IPS DF 6.9 (cell line): ENCODE data around the gene ACTA2.
"Not testable (repeated sequence)": the region's sequence is repeated elsewhere in the genome, so short reads cannot be mapped to it uniquely, and the experiment has no call there.

ENCODE experiments used
- DNase-seq: peaks from one replicate; pipeline ENCODE4 v3.0.0-alpha.2; 2013; ENCODE audit warnings: low read depth, low spot score
- H3K27ac ChIP-seq: one replicate; pipeline ENCODE4 v1.5.1; 2013; ENCODE audit warnings: low read length, control low read depth
- H3K27me3 ChIP-seq: 2 replicates; pipeline ENCODE4 v1.6.1; 2013; ENCODE audit warnings: mild to moderate bottlenecking, low read length; ENCODE audit not compliant: control insufficient read depth, insufficient read depth
- H3K36me3 ChIP-seq: 2 replicates; pipeline ENCODE4 v1.6.1; 2013; ENCODE audit warnings: low read length; ENCODE audit not compliant: control insufficient read depth, insufficient read depth
- H3K4me1 ChIP-seq: 2 replicates; pipeline ENCODE4 v1.6.1; 2013; ENCODE audit warnings: low read length; ENCODE audit not compliant: control insufficient read depth, insufficient read depth
- H3K4me3 ChIP-seq: 2 replicates; pipeline ENCODE4 v1.5.1; 2013; ENCODE audit warnings: mild to moderate bottlenecking, low read length
- H3K9me3 ChIP-seq: 2 replicates; pipeline ENCODE4 v1.6.1; 2013; ENCODE audit warnings: low read length, inconsistent platforms; ENCODE audit not compliant: control insufficient read depth, insufficient read depth
- WGBS: extraction: QIAGEN DNeasy Blood & Tissue Kit; methylation state at CpG from one replicate; pipeline ENCODE4 v1.1.7; 2013; ENCODE audit warnings: mixed read lengths, missing lambda C conversion rate; ENCODE audit not compliant: insufficient read length, insufficient coverage; 5-methylcytosine and 5-hydroxymethylcytosine counted together

Gene ACTA2

GRCh38 chr10:88936656-88937055 is 15.9 kb downstream of the ACTA2 start:
- H3K27me3 ChIP-seq, result no peaks in the 10 kb centered on the region
- no peaks in the 10 kb centered on the region for H3K36me3 ChIP-seq
- WGBS, result no CpG with 5 or more reads among the region's 3 CpGs
- H3K27ac ChIP-seq, result no peak overlapping the region
- DNase-seq, result no peak
- H3K4me3 ChIP-seq, result no peak overlapping the region
- no peaks in the 10 kb centered on the region for H3K4me1 ChIP-seq
- H3K9me3 ChIP-seq, result no peaks in the 10 kb centered on the region

GRCh38 chr10:88934900-88935672 is 17.5 kb downstream of the ACTA2 start:
- peak; percentile 73 for DNase-seq
- Histone ChIP-seq H3K36me3 (no peaks in the 10 kb centered on the region), H3K4me1 (no peaks in the 10 kb centered on the region), H3K27ac (no peak overlapping the region), H3K9me3 (no peaks in the 10 kb centered on the region), H3K27me3 (no peaks in the 10 kb centered on the region), H3K4me3 (no peak overlapping the region)
- WGBS, result no CpG with 5 or more reads among the region's 17 CpGs

GRCh38 chr10:88933564-88933963 is 19.0 kb downstream of the ACTA2 start:
- DNase-seq, result no peak
- H3K27me3 ChIP-seq, result no peaks in the 10 kb centered on the region
- no peaks in the 10 kb centered on the region for H3K36me3 ChIP-seq
- no CpG with 5 or more reads among the region's 2 CpGs for WGBS
- H3K4me1 ChIP-seq, result no peaks in the 10 kb centered on the region
- H3K9me3 ChIP-seq, result no peaks in the 10 kb centered on the region
- no peak overlapping the region for H3K4me3 ChIP-seq
- no peak overlapping the region for H3K27ac ChIP-seq

DNA sequence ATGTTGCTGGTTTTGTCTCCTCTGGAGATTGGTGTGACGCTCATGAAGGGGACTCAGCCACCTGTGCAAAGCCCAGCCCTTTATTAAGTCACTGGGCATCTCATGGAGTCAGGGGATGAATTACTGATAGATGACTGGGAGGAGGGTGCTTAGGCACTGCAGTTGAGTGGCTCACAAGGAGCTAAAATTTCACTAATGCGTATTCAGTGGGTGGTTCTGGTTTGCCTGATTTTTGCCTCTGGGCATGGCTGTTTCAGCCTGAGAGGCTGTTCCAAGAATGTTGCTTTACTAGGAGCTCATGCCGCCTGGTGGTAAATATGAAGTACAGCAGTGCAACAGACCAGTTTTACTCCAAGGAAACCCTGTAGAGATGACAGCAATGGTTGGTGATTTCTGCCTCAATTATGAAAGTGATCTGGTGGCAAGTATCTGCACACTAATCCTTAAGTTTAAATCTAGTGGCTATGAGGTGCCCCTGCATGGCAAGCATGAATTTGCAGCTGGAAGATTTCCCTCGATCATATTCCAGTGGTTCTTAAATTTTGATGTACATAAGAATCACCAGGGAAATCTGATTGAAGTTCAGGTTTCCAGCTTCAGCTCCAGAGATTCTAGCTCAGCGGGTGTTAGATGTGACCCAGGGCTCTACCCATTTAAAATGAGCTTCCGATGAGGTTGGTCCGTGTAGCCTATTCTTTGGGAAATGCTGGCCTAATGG is 19.9 kb downstream of the ACTA2 start:
- no peaks in the 10 kb centered on the region for H3K36me3 ChIP-seq
- peak; percentile 27 for DNase-seq
- H3K4me1 ChIP-seq, result no peaks in the 10 kb centered on the region
- no peak overlapping the region for H3K27ac ChIP-seq
- H3K9me3 ChIP-seq, result no peaks in the 10 kb centered on the region
- no peak overlapping the region for H3K4me3 ChIP-seq
- no CpG with 5 or more reads among the region's 7 CpGs for WGBS
- no peaks in the 10 kb centered on the region for H3K27me3 ChIP-seq

GRCh38 chr10:88932029-88932428 is 20.5 kb downstream of the ACTA2 start:
- H3K36me3 ChIP-seq, H3K4me3 ChIP-seq, H3K27ac ChIP-seq, H3K9me3 ChIP-seq, H3K27me3 ChIP-seq, H3K4me1 ChIP-seq, DNase-seq: not testable (repeated sequence)
- no CpG with 5 or more reads among the region's 5 CpGs for WGBS

GRCh38 chr10:88931548-88931947 is 21.0 kb downstream of the ACTA2 start:
- H3K27me3 ChIP-seq, result no peaks in the 10 kb centered on the region
- no peak for DNase-seq
- H3K9me3 ChIP-seq, result no peaks in the 10 kb centered on the region
- H3K4me3 ChIP-seq, result no peak overlapping the region
- WGBS, result no CpG with 5 or more reads among the region's 1 CpG
- no peaks in the 10 kb centered on the region for H3K36me3 ChIP-seq
- H3K4me1 ChIP-seq, result no peaks in the 10 kb centered on the region
- no peak overlapping the region for H3K27ac ChIP-seq

DNA sequence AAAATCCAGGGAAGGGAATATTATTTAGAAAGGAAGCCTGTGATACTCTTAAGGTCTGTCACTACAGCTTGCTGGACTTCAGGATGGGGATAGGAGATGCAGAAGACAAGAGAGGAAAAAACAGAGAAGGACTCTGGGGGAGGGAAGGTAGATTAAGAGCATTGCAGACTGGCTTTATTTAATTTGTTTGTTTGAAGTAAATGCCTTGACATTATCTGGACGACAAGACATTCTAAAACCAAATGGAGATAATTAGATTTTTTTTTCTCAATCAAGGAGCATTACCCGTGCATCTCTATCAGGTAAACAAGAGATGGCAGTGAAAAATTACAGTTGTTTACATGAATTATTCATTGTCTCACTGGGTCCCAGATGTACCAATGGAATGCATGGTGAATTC is 24.3 kb downstream of the ACTA2 start:
- no peaks in the 10 kb centered on the region for H3K36me3 ChIP-seq
- DNase-seq, result no peak
- WGBS, result no CpG with 5 or more reads among the region's 2 CpGs
- H3K4me3 ChIP-seq, result no peak overlapping the region
- no peaks in the 10 kb centered on the region for H3K27me3 ChIP-seq
- no peaks in the 10 kb centered on the region for H3K4me1 ChIP-seq
- no peak overlapping the region for H3K27ac ChIP-seq
- H3K9me3 ChIP-seq, result no peaks in the 10 kb centered on the region

- WGBS, result no CpG with 5 or more reads among the region's 2 CpGs
- no peaks in the 10 kb centered on the region for H3K36me3 ChIP-seq
Measured at GRCh38 chr10:88927416-88927690, 25.2 kb downstream of the ACTA2 start.

GRCh38 chr10:88926566-88927415 is 25.8 kb downstream of the ACTA2 start:
- H3K4me1 ChIP-seq, result no peaks in the 10 kb centered on the region
- no peaks in the 10 kb centered on the region for H3K36me3 ChIP-seq
- no peaks in the 10 kb centered on the region for H3K27me3 ChIP-seq
- DNase-seq, result no peak
- WGBS, result no CpG with 5 or more reads among the region's 6 CpGs
- no peak overlapping the region for H3K4me3 ChIP-seq
- H3K27ac ChIP-seq, result no peak overlapping the region
- H3K9me3 ChIP-seq, result no peaks in the 10 kb centered on the region

More at GRCh38 chr10:88927416-88927690, 25.2 kb downstream of the ACTA2 start:
- no peak overlapping the region for H3K4me3 ChIP-seq
- H3K27me3 ChIP-seq, result no peaks in the 10 kb centered on the region
- no peaks in the 10 kb centered on the region for H3K4me1 ChIP-seq
- H3K9me3 ChIP-seq, result no peaks in the 10 kb centered on the region
- H3K27ac ChIP-seq, result no peak overlapping the region
- DNase-seq, result no peak

GRCh38 chr10:88923520-88923919 is 29.1 kb downstream of the ACTA2 start:
- DNase-seq, result no peak
- Histone ChIP-seq H3K27me3 (no peaks in the 10 kb centered on the region), H3K36me3 (no peaks in the 10 kb centered on the region), H3K27ac (no peak overlapping the region), H3K4me3 (no peak overlapping the region), H3K9me3 (no peaks in the 10 kb centered on the region), H3K4me1 (no peaks in the 10 kb centered on the region)
